ENCODE data around the gene DNMBP. TPM values are rescaled to one million over a fixed set of nuclear protein-coding genes. Genes with fewer than 3 reads are reported as not detected.
"Not testable (repeated sequence)": the region's sequence is repeated elsewhere in the genome, so short reads cannot be mapped to it uniquely, and the experiment has no call there.

DNMBP gene
- total and polyA plus RNA-seq, 7 donors, result 15.0 to 21.6 (median 18.6) TPM

DNA sequence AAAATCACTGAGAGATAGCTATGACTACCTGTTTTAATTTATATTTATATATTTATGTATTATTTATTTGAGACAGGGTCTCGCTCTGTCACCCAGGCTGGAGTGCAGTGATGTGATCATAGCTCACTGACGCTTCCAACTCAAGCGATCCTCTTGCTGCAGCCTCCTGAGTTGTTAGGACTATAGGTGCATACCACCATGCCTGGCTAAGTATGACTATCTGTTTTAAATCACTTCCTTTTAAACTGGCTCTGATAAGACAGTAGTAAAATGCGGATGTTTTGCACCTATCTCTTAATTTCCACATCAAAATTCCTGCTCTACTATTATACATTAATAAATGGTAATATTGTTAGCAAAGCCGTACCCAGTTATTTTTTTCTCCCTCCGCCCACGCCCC, 41.8 kb downstream of the DNMBP start:
- 96 to 97% methylated on average over 7 of the region's 7 CpGs for WGBS, 2 donors
- H3K36me3 ChIP-seq, result peaks cover 6 to 61% (median 9%) of the 10 kb centered on the region in 4 donors
- no peak for TF ChIP-seq POLR2A (IDR thresholded peaks at IDR 0.05)
- TF ChIP-seq POLR2AphosphoS5 (IDR thresholded peaks at IDR 0.05), result no peak
- TF ChIP-seq EP300 (IDR thresholded peaks at IDR 0.05), result no peak
- TF ChIP-seq, protein P1, sequence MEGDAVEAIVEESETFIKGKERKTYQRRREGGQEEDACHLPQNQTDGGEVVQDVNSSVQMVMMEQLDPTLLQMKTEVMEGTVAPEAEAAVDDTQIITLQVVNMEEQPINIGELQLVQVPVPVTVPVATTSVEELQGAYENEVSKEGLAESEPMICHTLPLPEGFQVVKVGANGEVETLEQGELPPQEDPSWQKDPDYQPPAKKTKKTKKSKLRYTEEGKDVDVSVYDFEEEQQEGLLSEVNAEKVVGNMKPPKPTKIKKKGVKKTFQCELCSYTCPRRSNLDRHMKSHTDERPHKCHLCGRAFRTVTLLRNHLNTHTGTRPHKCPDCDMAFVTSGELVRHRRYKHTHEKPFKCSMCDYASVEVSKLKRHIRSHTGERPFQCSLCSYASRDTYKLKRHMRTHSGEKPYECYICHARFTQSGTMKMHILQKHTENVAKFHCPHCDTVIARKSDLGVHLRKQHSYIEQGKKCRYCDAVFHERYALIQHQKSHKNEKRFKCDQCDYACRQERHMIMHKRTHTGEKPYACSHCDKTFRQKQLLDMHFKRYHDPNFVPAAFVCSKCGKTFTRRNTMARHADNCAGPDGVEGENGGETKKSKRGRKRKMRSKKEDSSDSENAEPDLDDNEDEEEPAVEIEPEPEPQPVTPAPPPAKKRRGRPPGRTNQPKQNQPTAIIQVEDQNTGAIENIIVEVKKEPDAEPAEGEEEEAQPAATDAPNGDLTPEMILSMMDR (IDR thresholded peaks at IDR 0.05), result no peak
- no peak overlapping the region for H3K27ac ChIP-seq
- peaks cover 0 to 5% (median 0%) of the 10 kb centered on the region in 4 donors for H3K4me1 ChIP-seq
- H3K9me3 ChIP-seq, result no peaks in the 10 kb centered on the region
- no peak for DNase-seq
- intact Hi-C loops (cut with DNase I), result loop anchor here (1.0 kb wide), 1 partner anchor 44 kb away; no protein-coding TSS in a partner anchor
- no peaks in the 10 kb centered on the region for H3K27me3 ChIP-seq
- H3K4me3 ChIP-seq, result no peak overlapping the region

DNA sequence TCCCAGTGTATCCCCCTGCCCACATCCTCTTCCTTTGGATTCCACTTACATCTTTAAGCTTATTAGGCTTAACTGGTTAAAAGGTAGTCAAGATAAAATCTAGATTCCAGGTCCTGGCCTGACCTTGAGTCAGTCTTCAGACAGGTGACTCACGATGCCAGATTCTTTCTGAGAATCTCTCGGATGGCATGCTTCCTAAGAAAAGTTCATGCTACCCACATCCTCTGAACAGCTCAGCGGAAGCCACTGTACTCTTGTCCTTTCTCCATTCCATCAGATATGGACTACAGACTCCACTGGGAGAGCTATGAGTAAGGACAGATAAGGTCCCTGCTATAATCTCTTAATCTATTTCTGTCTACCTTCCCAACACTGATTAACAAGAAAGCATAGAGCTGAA, 43.4 kb downstream of the DNMBP start:
- H3K4me3 ChIP-seq, result no peak overlapping the region
- WGBS, 2 donors, result 86 to 92% methylated on average over 3 of the region's 3 CpGs
- H3K27ac ChIP-seq, result no peak overlapping the region
- H3K4me1 ChIP-seq, result no peaks in the 10 kb centered on the region
- H3K27me3 ChIP-seq, result no peaks in the 10 kb centered on the region
- DNase-seq, result no peak
- no peaks in the 10 kb centered on the region for H3K9me3 ChIP-seq
- TF ChIP-seq POLR2A (IDR thresholded peaks at IDR 0.05) (no peak), POLR2AphosphoS5 (IDR thresholded peaks at IDR 0.05) (no peak), EP300 (IDR thresholded peaks at IDR 0.05) (no peak)
- TF ChIP-seq, protein P1 (IDR thresholded peaks at IDR 0.05), result no peak
- peaks cover 6 to 58% (median 9%) of the 10 kb centered on the region in 4 donors for H3K36me3 ChIP-seq
- intact Hi-C loops (cut with DNase I), result no loop called here

DNA sequence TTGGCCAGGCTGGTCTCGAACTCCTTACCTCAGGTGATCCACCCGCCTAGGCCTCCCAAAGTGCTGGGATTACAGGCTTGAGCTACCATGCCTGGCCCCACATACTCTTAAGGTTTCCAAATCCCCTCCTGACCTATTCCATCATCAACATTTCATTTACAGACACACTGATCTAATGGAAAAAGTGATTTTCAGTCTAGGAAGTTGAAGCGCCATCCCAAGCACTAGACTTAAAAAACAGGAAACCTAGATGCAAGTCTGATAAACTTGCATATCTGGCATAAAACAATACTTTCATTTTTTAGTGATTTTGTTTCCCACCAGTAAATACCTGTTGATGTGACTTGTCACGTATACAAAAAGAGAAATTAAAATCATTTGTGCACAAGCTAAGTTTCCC, 44.0 kb downstream of the DNMBP start:
- no peak for DNase-seq
- no peak overlapping the region for H3K4me3 ChIP-seq
- intact Hi-C loops (cut with DNase I), result no loop called here
- H3K27ac ChIP-seq, result no peak overlapping the region
- H3K9me3 ChIP-seq, result no peaks in the 10 kb centered on the region
- peaks cover 6 to 52% (median 9%) of the 10 kb centered on the region in 4 donors for H3K36me3 ChIP-seq
- no peaks in the 10 kb centered on the region for H3K4me1 ChIP-seq
- no peaks in the 10 kb centered on the region for H3K27me3 ChIP-seq
- WGBS, 2 donors, result 92 to 99% methylated on average over 4 of the region's 4 CpGs
- TF ChIP-seq POLR2AphosphoS5 (IDR thresholded peaks at IDR 0.05) (no peak), POLR2A (IDR thresholded peaks at IDR 0.05) (no peak)
- TF ChIP-seq, protein P1 (IDR thresholded peaks at IDR 0.05), result no peak

DNA sequence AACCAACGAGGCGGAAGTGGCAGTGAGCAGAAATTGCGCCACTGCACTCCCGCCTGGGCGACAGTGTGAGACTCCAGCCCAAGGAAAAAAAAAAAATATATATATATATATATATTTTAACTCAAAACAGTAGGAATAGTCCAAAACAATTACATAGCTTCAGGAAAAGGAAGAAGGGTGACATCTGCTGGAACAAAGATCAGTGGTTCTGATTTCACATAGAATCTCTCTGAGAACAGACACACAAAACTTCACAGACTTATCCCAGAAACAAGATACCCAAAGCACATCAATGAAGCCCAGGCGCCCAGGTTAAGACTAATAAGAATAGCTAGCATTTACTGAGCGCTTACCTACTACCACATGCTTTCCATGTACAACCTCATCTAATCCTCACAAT, 45.0 kb downstream of the DNMBP start:
- Histone ChIP-seq H3K36me3 (peaks cover 0 to 43% (median 8%) of the 10 kb centered on the region in 4 donors), H3K9me3 (no peaks in the 10 kb centered on the region), H3K4me3 (no peak overlapping the region), H3K27me3 (no peaks in the 10 kb centered on the region), H3K27ac (peak overlapping the region in 1 of 4 donors; percentile 38), H3K4me1 (no peaks in the 10 kb centered on the region)
- WGBS, 2 donors, result 95 to 97% methylated on average over 7 of the region's 7 CpGs
- DNase-seq, result no peak
- TF ChIP-seq POLR2AphosphoS5 (IDR thresholded peaks at IDR 0.05) (no peak), POLR2A (IDR thresholded peaks at IDR 0.05) (no peak), EP300 (IDR thresholded peaks at IDR 0.05) (no peak)
- TF ChIP-seq, protein P1 (IDR thresholded peaks at IDR 0.05), result no peak
- intact Hi-C loops (cut with DNase I), result no loop called here

DNA sequence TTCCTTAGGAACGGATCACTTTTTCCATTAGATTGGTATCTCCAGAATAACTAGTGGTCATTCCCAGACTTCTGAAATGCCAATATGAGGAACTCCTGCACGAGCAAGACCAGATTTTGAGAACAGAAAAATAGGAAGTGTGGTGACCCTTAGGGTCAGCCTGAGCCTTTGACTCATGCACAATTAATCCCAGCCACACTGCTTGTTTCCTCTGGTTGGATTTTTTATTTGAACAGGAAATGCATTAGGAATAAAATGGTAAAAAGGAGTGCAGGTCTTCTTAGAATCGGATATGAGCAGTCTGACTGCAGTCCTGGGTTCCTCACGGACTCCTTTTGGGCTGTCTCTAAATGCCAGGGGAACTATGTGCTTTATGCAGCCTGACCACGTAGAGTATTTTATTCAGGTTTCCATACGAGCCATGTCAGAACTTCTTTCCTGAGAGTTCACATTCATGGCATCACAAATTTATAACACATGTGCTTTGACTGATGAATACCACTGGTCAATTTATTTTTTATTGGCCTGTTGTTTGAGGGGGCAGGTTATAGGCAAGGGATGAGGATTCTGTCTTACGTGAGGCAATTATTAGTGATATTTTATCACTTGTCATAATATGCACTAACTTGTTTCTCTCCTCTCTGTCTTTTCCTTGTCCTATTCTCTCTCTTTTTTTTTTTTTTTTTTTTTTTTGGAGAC, 46.1 kb downstream of the DNMBP start:
- H3K27me3 ChIP-seq; H3K4me1 ChIP-seq; DNase-seq; H3K9me3 ChIP-seq; H3K4me3 ChIP-seq; intact Hi-C loops (cut with DNase I): not testable (repeated sequence)
- Histone ChIP-seq H3K27ac (peak overlapping the region in 3 of 4 donors; percentile 21 to 38 (median 31)), H3K36me3 (peaks cover 0 to 32% (median 5%) of the 10 kb centered on the region in 4 donors)
- 63 to 77% methylated on average over 4 of the region's 7 CpGs for WGBS, 2 donors

All from sigmoid colon (tissue), 7 donors.